LNCAP (cell line): ENCODE results near the gene TMEM63C.

Source experiments
- TF ChIP-seq, protein P1 (sequence below): fragments of 450-650 bp; IDR thresholded peaks from 2 replicates; pipeline ENCODE4 v1.5.1; 2017; ENCODE audit warnings: mild to moderate bottlenecking

TMEM63C gene

DNA sequence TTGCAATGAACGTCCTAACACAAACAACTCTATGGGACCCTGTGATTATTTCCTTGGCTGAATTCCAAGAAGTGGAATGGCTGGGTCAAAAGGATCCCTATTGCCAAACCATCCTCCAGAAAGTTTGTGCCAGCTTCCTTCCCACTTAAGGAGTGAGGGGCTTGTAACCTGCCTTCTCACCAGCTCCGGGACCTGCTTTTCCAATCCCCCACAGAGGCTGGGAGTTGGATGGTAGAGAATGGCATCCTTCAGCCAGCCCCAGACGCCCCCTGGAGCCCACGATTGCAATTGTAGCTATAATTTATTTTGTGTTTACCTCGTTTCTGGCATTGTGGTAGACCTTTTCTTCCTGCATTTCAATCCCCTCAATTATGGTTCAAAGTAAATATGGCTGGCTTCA is 30.4 kb upstream of the TMEM63C start:
- TF ChIP-seq, protein P1, sequence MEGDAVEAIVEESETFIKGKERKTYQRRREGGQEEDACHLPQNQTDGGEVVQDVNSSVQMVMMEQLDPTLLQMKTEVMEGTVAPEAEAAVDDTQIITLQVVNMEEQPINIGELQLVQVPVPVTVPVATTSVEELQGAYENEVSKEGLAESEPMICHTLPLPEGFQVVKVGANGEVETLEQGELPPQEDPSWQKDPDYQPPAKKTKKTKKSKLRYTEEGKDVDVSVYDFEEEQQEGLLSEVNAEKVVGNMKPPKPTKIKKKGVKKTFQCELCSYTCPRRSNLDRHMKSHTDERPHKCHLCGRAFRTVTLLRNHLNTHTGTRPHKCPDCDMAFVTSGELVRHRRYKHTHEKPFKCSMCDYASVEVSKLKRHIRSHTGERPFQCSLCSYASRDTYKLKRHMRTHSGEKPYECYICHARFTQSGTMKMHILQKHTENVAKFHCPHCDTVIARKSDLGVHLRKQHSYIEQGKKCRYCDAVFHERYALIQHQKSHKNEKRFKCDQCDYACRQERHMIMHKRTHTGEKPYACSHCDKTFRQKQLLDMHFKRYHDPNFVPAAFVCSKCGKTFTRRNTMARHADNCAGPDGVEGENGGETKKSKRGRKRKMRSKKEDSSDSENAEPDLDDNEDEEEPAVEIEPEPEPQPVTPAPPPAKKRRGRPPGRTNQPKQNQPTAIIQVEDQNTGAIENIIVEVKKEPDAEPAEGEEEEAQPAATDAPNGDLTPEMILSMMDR = peak; percentile 49

DNA sequence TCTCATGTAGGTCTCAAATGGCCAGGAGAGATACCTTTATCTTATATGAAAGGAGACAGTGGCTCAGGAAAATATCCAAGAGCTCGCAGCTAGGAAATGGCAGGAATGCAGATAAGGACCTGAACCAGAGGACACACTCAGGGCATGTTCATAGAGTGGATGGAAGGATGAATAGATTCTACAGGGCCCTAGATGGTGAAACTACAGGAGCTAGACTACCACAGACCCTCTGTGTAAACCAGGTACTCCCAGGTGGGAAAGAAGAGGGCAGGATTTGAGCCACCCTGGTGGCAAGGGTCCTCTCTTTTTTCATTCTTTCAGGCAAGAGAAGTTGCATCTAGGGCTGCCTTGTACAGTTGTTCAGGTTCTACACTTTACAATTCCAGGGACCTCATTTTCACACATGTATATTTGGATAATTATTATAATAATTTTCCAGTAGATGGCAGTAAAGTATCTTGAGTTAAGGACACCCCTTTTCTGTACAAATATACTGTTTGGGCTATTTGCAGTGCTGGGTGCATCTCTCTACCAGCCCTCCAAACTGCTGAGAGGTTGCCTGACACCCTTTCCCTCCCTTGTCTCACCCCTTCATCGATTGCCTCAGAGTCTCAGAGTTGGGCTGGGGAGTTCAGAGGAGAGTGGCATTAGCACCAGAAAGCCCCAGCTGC is 29.5 kb upstream of the TMEM63C start:
- TF ChIP-seq, protein P1 = peak; percentile 24; the same call in 1 of the 2 replicates

DNA sequence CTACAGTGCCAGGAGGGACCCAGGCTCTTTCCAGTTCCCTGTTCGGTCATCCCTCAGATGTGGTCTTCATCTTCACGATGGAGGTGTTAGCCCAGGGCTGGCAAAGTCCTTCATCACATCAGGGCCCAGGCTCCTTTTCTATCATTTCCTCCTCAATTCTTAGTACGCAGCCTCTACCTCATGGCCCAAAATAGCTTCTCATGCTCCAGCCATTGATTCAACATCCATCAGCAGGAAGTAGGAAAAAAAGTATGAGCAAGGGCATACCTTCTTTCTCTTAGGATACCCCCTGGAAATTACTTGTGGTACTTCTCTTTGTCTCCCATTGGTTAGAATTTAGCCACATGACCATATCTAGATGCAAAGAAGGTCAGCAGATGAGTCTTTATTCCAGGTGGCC is 27.8 kb upstream of the TMEM63C start:
- TF ChIP-seq, protein P1 = no peak

DNA sequence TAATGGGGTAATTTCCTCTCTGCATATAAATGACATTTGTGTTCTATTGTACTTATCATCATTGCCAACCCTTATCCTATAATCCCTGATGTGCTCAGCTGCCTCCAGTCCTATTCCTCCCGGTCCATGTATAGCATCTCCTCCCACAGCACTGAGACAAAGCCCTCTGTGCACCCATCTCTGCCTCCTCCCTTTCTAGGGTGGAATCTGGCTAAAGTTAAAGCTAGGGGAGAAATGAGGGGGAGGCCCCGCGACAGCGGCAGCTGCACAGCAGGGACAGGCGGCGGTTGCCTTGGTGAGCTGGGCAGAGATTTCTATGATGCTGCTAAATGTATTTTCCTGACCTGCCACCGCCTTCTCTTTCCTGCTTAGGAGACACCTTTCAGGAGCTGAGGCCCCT is 27.2 kb upstream of the TMEM63C start:
- TF ChIP-seq, protein P1 = no peak

DNA sequence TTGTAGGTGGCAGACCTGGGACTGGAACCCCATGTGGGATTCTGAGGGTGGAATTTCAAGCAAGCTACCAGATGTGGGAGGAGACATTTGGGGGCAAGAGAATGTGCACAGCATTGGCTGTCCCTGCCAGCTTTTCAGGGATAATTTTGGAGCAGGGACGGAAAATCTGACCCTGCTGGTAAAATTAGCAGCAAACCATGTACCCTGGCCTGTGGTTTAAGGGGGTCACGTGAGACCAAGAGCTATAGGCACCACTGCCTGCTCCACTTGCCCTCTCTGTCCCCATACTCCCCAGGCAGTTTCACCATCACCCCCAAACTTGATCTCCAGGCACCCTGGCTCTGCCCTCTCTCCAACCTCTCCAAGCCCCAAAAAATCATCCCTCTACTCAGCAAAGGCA is 26.5 kb upstream of the TMEM63C start:
- TF ChIP-seq, protein P1 = no peak

GRCh38 chr14:77157740-77158139 is 23.9 kb upstream of the TMEM63C start:
- TF ChIP-seq, protein P1 = no peak

- TF ChIP-seq, protein P1 = no peak
These were observed 23.3 kb upstream of the TMEM63C start for GRCh38 chr14:77158175-77158881.
